ENCODE results near the gene DTNB. TPM values are rescaled to one million over a fixed set of nuclear protein-coding genes. Genes with fewer than 3 reads are reported as not detected.

Gene DTNB
- total and polyA plus RNA-seq, 10 of the 15 experiments (the other 5 are each of a cell fraction or from before 2014, with no cell fraction given) = 4.5 to 30.6 (median 11.9) TPM

GRCh38 chr2:25614711-25615110 is 58.7 kb downstream of the DTNB start:
- H3K27ac ChIP-seq (ENCODE audit: control insufficient read depth, insufficient read depth) = no peak overlapping the region
- H3K27me3 ChIP-seq (replicated peaks in 1 of 2; ENCODE audit: control insufficient read depth in 2 of 2, insufficient read depth in 2 of 2, low read length in 1 of 2) = no peaks in the 10 kb centered on the region
- no peak overlapping the region for H3K9ac ChIP-seq (ENCODE audit: control insufficient read depth, insufficient read depth, low read length)
- no peaks in the 10 kb centered on the region for H3K9me3 ChIP-seq (replicated peaks; ENCODE audit: control insufficient read depth, insufficient read depth, low read length)
- no peaks in the 10 kb centered on the region for H4K20me1 ChIP-seq (ENCODE audit: control insufficient read depth, insufficient read depth)
- ChIA-PET RAD21 (ENCODE audit: unreplicated experiment) (interaction anchor here (1.3 to 1.8 kb wide), 2 partner anchors 51 to 59 kb away, joined by 4 to 5 read pairs; partner anchors contain the start of gene DTNB), SMC1A (ENCODE audit: uncharacterized antibody, unreplicated experiment) (interaction anchor here (0.8 to 1.2 kb wide), 2 partner anchors 9 to 10 kb away, joined by 3 read pairs; no protein-coding TSS in a partner anchor), CTCF (interaction anchor here (1.1 to 1.7 kb wide), 3 partner anchors 8 to 117 kb away, joined by 3 to 9 read pairs (median 3); no protein-coding TSS in a partner anchor), POLR2A (no interaction called here)
- H3K36me3 ChIP-seq (ENCODE audit: control insufficient read depth in 2 of 2, insufficient read depth in 2 of 2, low read length in 1 of 2) = no peaks in the 10 kb centered on the region
- intact Hi-C loops (cut with micrococcal nuclease; ENCODE audit: unreplicated experiment) (no loop called here), in situ Hi-C loops (cut with MboI) (no loop called here)
- FAIRE-seq (no peak), ATAC-seq (no peak), DNase-seq (ENCODE audit: low read depth, low spot score) (no peak)
- H3K4me2 ChIP-seq (ENCODE audit: control insufficient read depth, insufficient read depth) = no peak overlapping the region
- no peak overlapping the region for H2AFZ ChIP-seq (ENCODE audit: control insufficient read depth, low read depth, low read length)
- peaks cover 3% of the 10 kb centered on the region; the same call in 1 of the 2 replicates for H3K4me1 ChIP-seq (ENCODE audit: control insufficient read depth, insufficient read depth, low read length)
- H3K79me2 ChIP-seq (ENCODE audit: control insufficient read depth, insufficient read depth, low read length) = no peaks in the 10 kb centered on the region
- TF ChIP-seq TCF12 (IDR thresholded peaks at IDR 0.05; ENCODE audit: low read depth, low read length) = no peak
- TF ChIP-seq NR2F1 (conservative IDR thresholded peaks at IDR 0.05) = no peak
- TF ChIP-seq WRNIP1 (IDR thresholded peaks at IDR 0.05; ENCODE audit: borderline replicate concordance, low read depth, low read length) = no peak
- TF ChIP-seq, protein P1, sequence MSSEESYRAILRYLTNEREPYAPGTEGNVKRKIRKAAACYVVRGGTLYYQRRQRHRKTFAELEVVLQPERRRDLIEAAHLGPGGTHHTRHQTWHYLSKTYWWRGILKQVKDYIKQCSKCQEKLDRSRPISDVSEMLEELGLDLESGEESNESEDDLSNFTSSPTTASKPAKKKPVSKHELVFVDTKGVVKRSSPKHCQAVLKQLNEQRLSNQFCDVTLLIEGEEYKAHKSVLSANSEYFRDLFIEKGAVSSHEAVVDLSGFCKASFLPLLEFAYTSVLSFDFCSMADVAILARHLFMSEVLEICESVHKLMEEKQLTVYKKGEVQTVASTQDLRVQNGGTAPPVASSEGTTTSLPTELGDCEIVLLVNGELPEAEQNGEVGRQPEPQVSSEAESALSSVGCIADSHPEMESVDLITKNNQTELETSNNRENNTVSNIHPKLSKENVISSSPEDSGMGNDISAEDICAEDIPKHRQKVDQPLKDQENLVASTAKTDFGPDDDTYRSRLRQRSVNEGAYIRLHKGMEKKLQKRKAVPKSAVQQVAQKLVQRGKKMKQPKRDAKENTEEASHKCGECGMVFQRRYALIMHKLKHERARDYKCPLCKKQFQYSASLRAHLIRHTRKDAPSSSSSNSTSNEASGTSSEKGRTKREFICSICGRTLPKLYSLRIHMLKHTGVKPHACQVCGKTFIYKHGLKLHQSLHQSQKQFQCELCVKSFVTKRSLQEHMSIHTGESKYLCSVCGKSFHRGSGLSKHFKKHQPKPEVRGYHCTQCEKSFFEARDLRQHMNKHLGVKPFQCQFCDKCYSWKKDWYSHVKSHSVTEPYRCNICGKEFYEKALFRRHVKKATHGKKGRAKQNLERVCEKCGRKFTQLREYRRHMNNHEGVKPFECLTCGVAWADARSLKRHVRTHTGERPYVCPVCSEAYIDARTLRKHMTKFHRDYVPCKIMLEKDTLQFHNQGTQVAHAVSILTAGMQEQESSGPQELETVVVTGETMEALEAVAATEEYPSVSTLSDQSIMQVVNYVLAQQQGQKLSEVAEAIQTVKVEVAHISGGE (CRISPR knock-in tag; IDR thresholded peaks at IDR 0.05) = no peak
- no peak for TF ChIP-seq RFX5 (IDR thresholded peaks at IDR 0.05; ENCODE audit: low read depth, low read length)
- TF ChIP-seq CBX3 (IDR thresholded peaks at IDR 0.05; ENCODE audit: borderline replicate concordance, low read depth) = no peak
- TF ChIP-seq CHD2 (IDR thresholded peaks at IDR 0.05; ENCODE audit: borderline replicate concordance, low read depth, low read length) = no peak
- TF ChIP-seq POLR2A (IDR thresholded peaks at IDR 0.05; ENCODE audit: low read depth, low read length) = no peak
- no peak for TF ChIP-seq POLR2AphosphoS2 (IDR thresholded peaks at IDR 0.05; ENCODE audit: low read depth, low read length)
- TF ChIP-seq, protein P2, sequence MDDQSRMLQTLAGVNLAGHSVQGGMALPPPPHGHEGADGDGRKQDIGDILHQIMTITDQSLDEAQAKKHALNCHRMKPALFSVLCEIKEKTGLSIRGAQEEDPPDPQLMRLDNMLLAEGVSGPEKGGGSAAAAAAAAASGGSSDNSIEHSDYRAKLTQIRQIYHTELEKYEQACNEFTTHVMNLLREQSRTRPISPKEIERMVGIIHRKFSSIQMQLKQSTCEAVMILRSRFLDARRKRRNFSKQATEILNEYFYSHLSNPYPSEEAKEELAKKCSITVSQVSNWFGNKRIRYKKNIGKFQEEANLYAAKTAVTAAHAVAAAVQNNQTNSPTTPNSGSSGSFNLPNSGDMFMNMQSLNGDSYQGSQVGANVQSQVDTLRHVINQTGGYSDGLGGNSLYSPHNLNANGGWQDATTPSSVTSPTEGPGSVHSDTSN (IDR thresholded peaks at IDR 0.05; ENCODE audit: insufficient replicate concordance, low read depth, low read length) = no peak
- TF ChIP-seq EP300 (IDR thresholded peaks at IDR 0.05; ENCODE audit: borderline replicate concordance in 1 of 2, control insufficient read depth in 1 of 2, low read depth in 2 of 2, low read length in 2 of 2) = no peak
- no peak for TF ChIP-seq ASH2L (IDR thresholded peaks at IDR 0.05; ENCODE audit: borderline replicate concordance, low read depth)
- BruUV-seq (replicated peaks) = no TSS peak
- WGBS (ENCODE audit: insufficient coverage, insufficient replicate concordance, low lambda C conversion rate, missing lambda C conversion rate) = 93% methylated on average over 8 of the region's 8 CpGs
- H3K4me3 ChIP-seq = no peak overlapping the region

All from GM12878 (cell line).